Esophagus (tissue), 2 donors: ENCODE measurements around the gene SYDE2. TPM values are rescaled to one million over a fixed set of nuclear protein-coding genes. Genes with fewer than 3 reads are reported as not detected.

Experiments used
- H3K27ac ChIP-seq, 2 donors: one replicate each; pipeline ENCODE4 v1.5.1; 2013; ENCODE audit warnings: low read depth in 2 of 2, mild to moderate bottlenecking in 2 of 2, inconsistent platforms in 1 of 2, low read length in 1 of 2, moderate library complexity in 1 of 2
- H3K27me3 ChIP-seq, 2 donors: one replicate each; pipeline ENCODE4 v1.6.1; 2013; ENCODE audit warnings: low read length in 2 of 2, control low read depth in 1 of 2, mild to moderate bottlenecking in 1 of 2; ENCODE audit not compliant: insufficient read depth in 2 of 2, control insufficient read depth in 1 of 2
- H3K36me3 ChIP-seq, 2 donors: one replicate each; pipeline ENCODE4 v1.6.1; 2013; ENCODE audit warnings: low read length in 1 of 2; ENCODE audit not compliant: control insufficient read depth in 2 of 2, insufficient read depth in 2 of 2
- H3K4me1 ChIP-seq, 2 donors: one replicate each; pipeline ENCODE4 v1.6.1; 2013; ENCODE audit warnings: low read length in 1 of 2; ENCODE audit not compliant: control insufficient read depth in 2 of 2, insufficient read depth in 2 of 2
- H3K4me3 ChIP-seq, 2 donors: one replicate each; pipeline ENCODE4 v1.5.1; 2013; ENCODE audit warnings: low read length in 2 of 2, mild to moderate bottlenecking in 2 of 2, low read depth in 1 of 2, moderate library complexity in 1 of 2
- H3K9me3 ChIP-seq, 2 donors: one replicate each; pipeline ENCODE4 v1.6.1; 2013; ENCODE audit warnings: mild to moderate bottlenecking in 2 of 2, low read depth in 1 of 2, low read length in 1 of 2, moderate library complexity in 1 of 2; ENCODE audit not compliant: control insufficient read depth in 2 of 2, insufficient read depth in 1 of 2
- WGBS, 2 donors: extraction: QIAGEN DNeasy Blood & Tissue Kit; methylation state at CpG; one replicate each; pipeline ENCODE4 v1.1.7; 2013; 5-methylcytosine and 5-hydroxymethylcytosine counted together
- polyA plus RNA-seq, 2 donors: library from polyadenylated mRNA; stranded (reverse); fragments of 200-250 nt; gene quantifications; one replicate each; pipeline ENCODE4 v1.2.3, GENCODE V29; 2013
- donor health status: healthy with polysubstance abuse.
- donor health status: Bipolar disorder and iron deficiency.

The SYDE2 gene
- polyA plus RNA-seq, 2 donors: 0.51 to 0.62 TPM

GRCh38 chr1:85137660-85138059 is 63.2 kb downstream of the SYDE2 start:
- no peaks in the 10 kb centered on the region for H3K36me3 ChIP-seq
- no peaks in the 10 kb centered on the region for H3K27me3 ChIP-seq
- no peak overlapping the region for H3K4me3 ChIP-seq
- WGBS, 2 donors: 36 to 41% methylated on average over 9 of the region's 9 CpGs
- H3K27ac ChIP-seq: no peak overlapping the region
- no peaks in the 10 kb centered on the region for H3K9me3 ChIP-seq
- no peaks in the 10 kb centered on the region for H3K4me1 ChIP-seq

DNA sequence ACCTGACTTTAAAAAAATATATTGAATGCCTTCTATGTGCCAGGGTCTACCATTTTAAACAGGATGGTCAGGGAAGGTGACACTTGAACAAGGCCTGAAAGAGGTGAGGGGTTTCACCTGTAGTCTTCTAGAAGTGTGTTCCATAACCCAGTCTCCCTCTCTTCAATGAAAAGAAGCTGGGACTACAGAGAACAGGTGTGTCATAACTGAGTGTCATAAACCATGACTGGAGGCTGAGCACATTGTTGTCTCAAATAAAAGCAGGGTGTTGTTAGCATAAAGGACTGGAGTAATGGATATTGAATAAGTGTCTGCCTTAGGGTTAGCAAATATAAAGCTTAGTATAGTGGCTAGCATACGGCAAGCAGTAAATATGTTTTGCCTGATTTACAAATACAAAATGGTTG is 65.4 kb downstream of the SYDE2 start:
- Histone ChIP-seq H3K27ac (no peak overlapping the region), H3K27me3 (no peaks in the 10 kb centered on the region), H3K4me3 (no peak overlapping the region), H3K4me1 (no peaks in the 10 kb centered on the region), H3K36me3 (no peaks in the 10 kb centered on the region), H3K9me3 (no peaks in the 10 kb centered on the region)
- WGBS, 2 donors: 67 to 82% methylated on average over 1 of the region's 1 CpG

GRCh38 chr1:85134583-85135391 is 66.0 kb downstream of the SYDE2 start:
- Histone ChIP-seq H3K27me3 (no peaks in the 10 kb centered on the region), H3K9me3 (no peaks in the 10 kb centered on the region), H3K4me3 (no peak overlapping the region), H3K4me1 (no peaks in the 10 kb centered on the region), H3K36me3 (no peaks in the 10 kb centered on the region), H3K27ac (no peak overlapping the region)
- WGBS, 2 donors: 68 to 70% methylated on average over 3 of the region's 3 CpGs

DNA sequence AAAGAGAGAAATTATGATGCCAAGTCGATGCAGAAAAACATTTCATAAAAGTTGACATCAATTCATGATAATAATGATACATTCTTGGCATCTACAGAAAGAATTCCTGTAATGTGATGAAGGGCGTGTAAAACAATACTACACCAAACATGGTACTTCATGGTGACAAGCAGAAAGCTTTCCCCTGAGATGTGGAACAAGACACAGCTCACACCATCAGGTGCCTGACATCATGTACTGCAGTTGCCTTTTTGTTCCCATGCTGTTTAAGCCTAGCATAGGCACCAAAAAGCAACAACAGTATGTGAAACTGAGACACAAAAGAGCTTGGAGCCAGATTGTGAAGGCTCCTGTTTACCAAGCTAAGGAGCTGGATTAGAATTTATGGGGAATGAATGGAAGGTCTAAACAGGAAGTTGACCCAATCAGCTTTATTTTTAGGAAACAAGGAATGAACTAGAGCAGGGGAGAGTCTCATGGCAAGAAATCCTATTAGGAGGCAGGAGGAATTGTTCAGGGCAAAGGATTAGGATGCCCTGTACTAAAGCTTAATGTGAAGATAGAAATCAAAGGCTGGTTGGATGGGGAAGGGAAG is 67.2 kb downstream of the SYDE2 start:
- no peak overlapping the region for H3K4me3 ChIP-seq
- no peaks in the 10 kb centered on the region for H3K36me3 ChIP-seq
- H3K4me1 ChIP-seq: no peaks in the 10 kb centered on the region
- 39 to 61% methylated on average over 2 of the region's 2 CpGs for WGBS, 2 donors
- no peaks in the 10 kb centered on the region for H3K27me3 ChIP-seq
- H3K27ac ChIP-seq: no peak overlapping the region
- no peaks in the 10 kb centered on the region for H3K9me3 ChIP-seq

GRCh38 chr1:85132078-85132720 is 68.6 kb downstream of the SYDE2 start:
- no peak overlapping the region for H3K27ac ChIP-seq
- no peaks in the 10 kb centered on the region for H3K9me3 ChIP-seq
- no peak overlapping the region for H3K4me3 ChIP-seq
- H3K27me3 ChIP-seq: no peaks in the 10 kb centered on the region
- H3K36me3 ChIP-seq: no peaks in the 10 kb centered on the region
- no peaks in the 10 kb centered on the region for H3K4me1 ChIP-seq
- 74 to 79% methylated on average over 4 of the region's 4 CpGs for WGBS, 2 donors

GRCh38 chr1:85128316-85128715 is 72.5 kb downstream of the SYDE2 start:
- WGBS, 2 donors: 46 to 48% methylated on average over 1 of the region's 1 CpG
- Histone ChIP-seq H3K36me3 (no peaks in the 10 kb centered on the region), H3K4me1 (no peaks in the 10 kb centered on the region), H3K27ac (no peak overlapping the region), H3K9me3 (no peaks in the 10 kb centered on the region), H3K27me3 (no peaks in the 10 kb centered on the region), H3K4me3 (no peak overlapping the region)

- no peaks in the 10 kb centered on the region for H3K36me3 ChIP-seq
- no peaks in the 10 kb centered on the region for H3K4me1 ChIP-seq
- no peaks in the 10 kb centered on the region for H3K27me3 ChIP-seq
- no peak overlapping the region for H3K27ac ChIP-seq
- no peak overlapping the region for H3K4me3 ChIP-seq
- H3K9me3 ChIP-seq: no peaks in the 10 kb centered on the region
- WGBS, 2 donors: 65 to 75% methylated on average over 1 of the region's 1 CpG
These were observed 74.9 kb downstream of the SYDE2 start for GRCh38 chr1:85125891-85126290.

DNA sequence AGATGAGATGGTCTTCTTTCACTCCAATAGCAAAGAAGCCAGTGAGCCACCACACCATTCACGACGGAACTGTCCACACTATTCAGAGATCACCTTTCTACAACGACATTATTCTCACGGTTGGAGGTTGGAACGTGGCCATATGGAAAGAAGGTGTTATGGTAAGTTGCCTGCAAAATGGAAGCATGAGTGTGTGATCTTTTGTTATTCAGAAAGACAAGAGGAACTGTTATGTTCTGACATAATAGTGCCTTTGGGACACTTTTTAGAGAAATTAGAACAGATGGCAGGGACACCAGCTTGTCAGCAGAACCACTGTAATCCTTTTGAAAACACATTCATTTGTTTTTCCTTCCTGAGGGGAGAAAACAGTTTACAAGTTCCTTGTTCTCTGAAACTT is 76.7 kb downstream of the SYDE2 start:
- H3K36me3 ChIP-seq: no peaks in the 10 kb centered on the region
- no peaks in the 10 kb centered on the region for H3K27me3 ChIP-seq
- H3K27ac ChIP-seq: no peak overlapping the region
- H3K4me1 ChIP-seq: no peaks in the 10 kb centered on the region
- no peak overlapping the region for H3K4me3 ChIP-seq
- WGBS, 2 donors: 85 to 88% methylated on average over 5 of the region's 5 CpGs
- no peaks in the 10 kb centered on the region for H3K9me3 ChIP-seq

- H3K9me3 ChIP-seq: no peaks in the 10 kb centered on the region
- H3K4me1 ChIP-seq: no peaks in the 10 kb centered on the region
- H3K27me3 ChIP-seq: no peaks in the 10 kb centered on the region
- H3K27ac ChIP-seq: no peak overlapping the region
- no peak overlapping the region for H3K4me3 ChIP-seq
- no peaks in the 10 kb centered on the region for H3K36me3 ChIP-seq
- 88% methylated on average over 2 of the region's 2 CpGs for WGBS, 2 donors
These were observed 78.6 kb downstream of the SYDE2 start for GRCh38 chr1:85122169-85122568.
